Keratinocyte (primary cell): ENCODE results near the gene MUC6.

Experiments used
- EZH2 ChIP-seq: IDR thresholded peaks from one replicate; pipeline ENCODE4 v1.6.1; 2012; ENCODE audit warnings: inconsistent platforms, mild to moderate bottlenecking, low read length, moderate library complexity
- TF ChIP-seq, protein P1 (sequence below), 3 experiments: IDR thresholded peaks in 1 of 3; conservative IDR thresholded peaks in 1 of 3; optimal IDR thresholded peaks in 1 of 3; 2 replicates in 2 of 3; 3 replicates in 1 of 3; pipeline versions ENCODE3 to v1.5.1; 2011; ENCODE audit warnings: low read length in 3 of 3, mild to moderate bottlenecking in 3 of 3, moderate library complexity in 2 of 3, control low read depth in 1 of 3, inconsistent platforms in 1 of 3; ENCODE audit not compliant: insufficient read depth in 2 of 3; ENCODE audit errors: extremely low read depth in 1 of 3

DNA sequence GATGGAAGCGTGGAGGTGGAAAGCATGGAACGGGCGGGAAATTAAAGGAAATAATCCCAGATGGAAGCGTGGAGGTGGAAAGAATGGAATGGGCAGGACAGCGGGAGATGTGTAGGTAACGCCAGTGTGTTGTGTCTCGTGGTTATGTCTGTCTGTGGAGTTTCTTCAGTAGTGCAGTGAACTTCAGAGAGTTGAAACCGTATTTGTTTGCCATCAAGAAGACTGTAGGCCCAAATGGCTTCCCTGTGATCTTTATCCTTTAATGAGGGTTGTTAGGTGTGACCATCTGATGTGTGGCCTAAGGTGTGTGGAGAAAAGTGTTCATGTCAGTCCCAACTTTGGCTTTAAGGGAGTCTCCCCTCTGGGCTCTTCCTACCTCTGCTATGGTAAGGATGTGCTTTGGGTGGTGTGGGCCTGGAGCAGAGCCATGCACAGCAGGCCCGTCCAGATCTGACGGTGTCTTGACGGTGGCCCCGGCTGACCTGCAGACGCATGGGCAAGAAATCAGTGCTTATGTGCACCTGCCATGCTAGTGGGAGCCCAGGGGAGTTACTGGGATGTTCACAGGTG is 71.2 kb downstream of the MUC6 start:
- TF ChIP-seq, protein P1, sequence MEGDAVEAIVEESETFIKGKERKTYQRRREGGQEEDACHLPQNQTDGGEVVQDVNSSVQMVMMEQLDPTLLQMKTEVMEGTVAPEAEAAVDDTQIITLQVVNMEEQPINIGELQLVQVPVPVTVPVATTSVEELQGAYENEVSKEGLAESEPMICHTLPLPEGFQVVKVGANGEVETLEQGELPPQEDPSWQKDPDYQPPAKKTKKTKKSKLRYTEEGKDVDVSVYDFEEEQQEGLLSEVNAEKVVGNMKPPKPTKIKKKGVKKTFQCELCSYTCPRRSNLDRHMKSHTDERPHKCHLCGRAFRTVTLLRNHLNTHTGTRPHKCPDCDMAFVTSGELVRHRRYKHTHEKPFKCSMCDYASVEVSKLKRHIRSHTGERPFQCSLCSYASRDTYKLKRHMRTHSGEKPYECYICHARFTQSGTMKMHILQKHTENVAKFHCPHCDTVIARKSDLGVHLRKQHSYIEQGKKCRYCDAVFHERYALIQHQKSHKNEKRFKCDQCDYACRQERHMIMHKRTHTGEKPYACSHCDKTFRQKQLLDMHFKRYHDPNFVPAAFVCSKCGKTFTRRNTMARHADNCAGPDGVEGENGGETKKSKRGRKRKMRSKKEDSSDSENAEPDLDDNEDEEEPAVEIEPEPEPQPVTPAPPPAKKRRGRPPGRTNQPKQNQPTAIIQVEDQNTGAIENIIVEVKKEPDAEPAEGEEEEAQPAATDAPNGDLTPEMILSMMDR (optimal IDR thresholded peaks at IDR 0.05 in 1 of 3, IDR thresholded peaks at IDR 0.05 in 1 of 3, conservative IDR thresholded peaks at IDR 0.05 in 1 of 3; ENCODE audit: extremely low read depth in 1 of 3, insufficient read depth in 2 of 3, low read length in 3 of 3) = no peak
- no peak for TF ChIP-seq EZH2
